Measurements from ENCODE around the gene DUOXA1.
"Not testable (repeated sequence)": the region's sequence is repeated elsewhere in the genome, so short reads cannot be mapped to it uniquely, and the experiment has no call there.

DUOXA1 gene

DNA sequence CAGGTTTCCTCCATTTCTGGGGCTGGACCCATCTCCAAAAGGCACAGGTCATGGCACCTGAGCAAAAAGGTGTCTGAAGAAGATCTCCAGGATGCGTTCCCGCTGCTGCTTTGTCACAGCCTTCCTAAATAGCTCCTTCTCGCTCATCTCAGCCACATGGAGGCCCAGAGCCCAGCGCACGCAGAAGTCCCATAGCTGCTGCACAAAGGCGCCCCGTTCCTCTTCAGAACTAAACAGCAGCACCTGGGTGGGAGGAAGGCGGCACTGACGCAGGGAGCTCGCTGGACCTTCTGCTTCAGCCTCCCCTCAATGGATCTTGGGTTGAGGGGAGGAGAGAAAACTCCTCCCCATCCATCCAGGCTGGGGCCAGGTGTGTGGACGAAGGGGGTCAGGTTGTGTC lies 24.1 kb downstream of the DUOXA1 start:
- no peak overlapping the region for H3K27ac ChIP-seq (ENCODE audit: low read depth, low read length)
- no peaks in the 10 kb centered on the region for H3K36me3 ChIP-seq (ENCODE audit: control insufficient read depth in 1 of 2, insufficient read depth in 2 of 2, low read length in 2 of 2)
- peaks cover 5 to 9% of the 10 kb centered on the region in 2 donors for H3K27me3 ChIP-seq (ENCODE audit: control insufficient read depth in 1 of 2, insufficient read depth in 2 of 2, low read length in 2 of 2)
- H3K4me3 ChIP-seq (ENCODE audit: low read depth in 1 of 2, low read length in 2 of 2): no peak overlapping the region
- no peaks in the 10 kb centered on the region for H3K4me1 ChIP-seq (ENCODE audit: control insufficient read depth in 1 of 2, insufficient read depth in 2 of 2, low read length in 2 of 2)
- H3K9me3 ChIP-seq (ENCODE audit: control insufficient read depth in 1 of 2, low read length in 2 of 2): no peaks in the 10 kb centered on the region
- H3K9ac ChIP-seq (ENCODE audit: low read depth in 1 of 2, low read length in 2 of 2): no peak overlapping the region

GRCh38 chr15:45104170-45104569 lies 25.5 kb downstream of the DUOXA1 start:
- not testable (repeated sequence) for H3K4me3 ChIP-seq (ENCODE audit: low read depth in 1 of 2, low read length in 2 of 2); H3K9ac ChIP-seq (ENCODE audit: low read depth in 1 of 2, low read length in 2 of 2); H3K36me3 ChIP-seq (ENCODE audit: control insufficient read depth in 1 of 2, insufficient read depth in 2 of 2, low read length in 2 of 2); H3K27me3 ChIP-seq (ENCODE audit: control insufficient read depth in 1 of 2, insufficient read depth in 2 of 2, low read length in 2 of 2); H3K27ac ChIP-seq (ENCODE audit: low read depth, low read length); H3K9me3 ChIP-seq (ENCODE audit: control insufficient read depth in 1 of 2, low read length in 2 of 2); H3K4me1 ChIP-seq (ENCODE audit: control insufficient read depth in 1 of 2, insufficient read depth in 2 of 2, low read length in 2 of 2)

DNA sequence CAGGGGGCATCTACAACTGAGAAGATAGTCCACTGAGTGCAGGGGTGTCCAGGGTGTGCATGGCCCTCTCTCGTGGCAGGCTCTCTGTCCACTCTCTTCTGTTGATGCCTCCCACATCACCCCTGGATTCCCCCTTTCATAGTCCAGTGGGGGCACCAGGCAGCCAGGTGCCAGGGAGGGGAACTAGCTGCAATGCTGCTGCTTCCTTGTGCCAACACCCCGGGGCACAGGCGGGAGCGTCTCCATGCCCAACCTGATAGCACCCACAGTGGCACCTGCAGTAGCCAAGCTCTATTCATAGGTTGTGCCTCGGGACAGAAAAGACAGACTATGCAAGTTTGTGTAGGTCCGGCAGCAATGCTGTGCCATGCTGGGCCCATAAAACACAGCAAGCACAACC lies 27.5 kb downstream of the DUOXA1 start:
- Histone ChIP-seq H3K36me3 (ENCODE audit: control insufficient read depth in 1 of 2, insufficient read depth in 2 of 2, low read length in 2 of 2) (no peaks in the 10 kb centered on the region), H3K4me3 (ENCODE audit: low read depth in 1 of 2, low read length in 2 of 2) (no peak overlapping the region), H3K27ac (ENCODE audit: low read depth, low read length) (no peak overlapping the region), H3K27me3 (ENCODE audit: control insufficient read depth in 1 of 2, insufficient read depth in 2 of 2, low read length in 2 of 2) (peaks cover 0 to 3% of the 10 kb centered on the region in 2 donors), H3K9me3 (ENCODE audit: control insufficient read depth in 1 of 2, low read length in 2 of 2) (no peaks in the 10 kb centered on the region), H3K4me1 (ENCODE audit: control insufficient read depth in 1 of 2, insufficient read depth in 2 of 2, low read length in 2 of 2) (no peaks in the 10 kb centered on the region), H3K9ac (ENCODE audit: low read depth in 1 of 2, low read length in 2 of 2) (no peak overlapping the region)

- no peaks in the 10 kb centered on the region for H3K9me3 ChIP-seq (ENCODE audit: control insufficient read depth in 1 of 2, low read length in 2 of 2)
- no peaks in the 10 kb centered on the region for H3K36me3 ChIP-seq (ENCODE audit: control insufficient read depth in 1 of 2, insufficient read depth in 2 of 2, low read length in 2 of 2)
- H3K27me3 ChIP-seq (ENCODE audit: control insufficient read depth in 1 of 2, insufficient read depth in 2 of 2, low read length in 2 of 2): peaks cover 0 to 3% of the 10 kb centered on the region in 2 donors
- H3K4me3 ChIP-seq (ENCODE audit: low read depth in 1 of 2, low read length in 2 of 2): no peak overlapping the region
- no peaks in the 10 kb centered on the region for H3K4me1 ChIP-seq (ENCODE audit: control insufficient read depth in 1 of 2, insufficient read depth in 2 of 2, low read length in 2 of 2)
- H3K9ac ChIP-seq (ENCODE audit: low read depth in 1 of 2, low read length in 2 of 2): no peak overlapping the region
- H3K27ac ChIP-seq (ENCODE audit: low read depth, low read length): no peak overlapping the region
Measured at GRCh38 chr15:45101749-45102148, 27.9 kb downstream of the DUOXA1 start.

DNA sequence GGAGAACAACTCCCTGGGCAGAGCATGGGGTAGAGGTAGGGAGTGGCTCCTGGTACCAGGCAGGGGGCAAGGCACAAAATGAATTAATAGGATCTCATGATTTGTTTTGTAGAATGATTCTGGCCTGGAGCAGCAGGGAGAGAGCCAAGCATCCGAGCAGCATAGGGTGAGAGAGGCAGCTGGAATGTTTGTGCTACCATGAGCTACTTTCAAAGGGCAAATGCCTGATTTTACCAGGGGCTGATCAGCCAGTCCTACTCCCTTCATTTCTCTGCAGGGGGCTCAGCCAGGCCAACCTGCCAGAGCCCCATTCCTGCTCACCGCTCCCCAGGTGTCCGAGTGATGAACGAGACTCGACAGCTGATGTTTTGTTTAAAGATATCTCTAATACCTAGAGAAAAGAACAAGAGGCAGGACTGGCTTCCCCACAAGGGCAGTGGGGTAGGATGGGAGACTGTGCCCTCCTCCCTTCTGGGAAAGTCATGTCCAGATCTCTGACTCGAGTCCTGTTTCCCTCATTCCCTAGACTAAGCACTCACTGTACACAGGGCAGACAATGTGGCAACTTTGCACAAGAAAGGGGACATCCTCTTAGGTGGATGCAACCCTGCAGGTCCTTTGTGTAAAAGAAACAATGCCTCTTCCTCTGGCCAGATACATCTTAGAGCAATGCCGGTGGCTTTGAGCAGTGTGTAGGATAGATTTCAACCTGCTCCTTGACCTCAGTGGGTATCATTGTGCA lies 28.6 kb downstream of the DUOXA1 start:
- Histone ChIP-seq H3K36me3 (ENCODE audit: control insufficient read depth in 1 of 2, insufficient read depth in 2 of 2, low read length in 2 of 2) (no peaks in the 10 kb centered on the region), H3K4me1 (ENCODE audit: control insufficient read depth in 1 of 2, insufficient read depth in 2 of 2, low read length in 2 of 2) (no peaks in the 10 kb centered on the region), H3K9me3 (ENCODE audit: control insufficient read depth in 1 of 2, low read length in 2 of 2) (no peaks in the 10 kb centered on the region), H3K27ac (ENCODE audit: low read depth, low read length) (no peak overlapping the region), H3K9ac (ENCODE audit: low read depth in 1 of 2, low read length in 2 of 2) (no peak overlapping the region), H3K27me3 (ENCODE audit: control insufficient read depth in 1 of 2, insufficient read depth in 2 of 2, low read length in 2 of 2) (peaks cover 0 to 3% of the 10 kb centered on the region in 2 donors), H3K4me3 (ENCODE audit: low read depth in 1 of 2, low read length in 2 of 2) (no peak overlapping the region)

DNA sequence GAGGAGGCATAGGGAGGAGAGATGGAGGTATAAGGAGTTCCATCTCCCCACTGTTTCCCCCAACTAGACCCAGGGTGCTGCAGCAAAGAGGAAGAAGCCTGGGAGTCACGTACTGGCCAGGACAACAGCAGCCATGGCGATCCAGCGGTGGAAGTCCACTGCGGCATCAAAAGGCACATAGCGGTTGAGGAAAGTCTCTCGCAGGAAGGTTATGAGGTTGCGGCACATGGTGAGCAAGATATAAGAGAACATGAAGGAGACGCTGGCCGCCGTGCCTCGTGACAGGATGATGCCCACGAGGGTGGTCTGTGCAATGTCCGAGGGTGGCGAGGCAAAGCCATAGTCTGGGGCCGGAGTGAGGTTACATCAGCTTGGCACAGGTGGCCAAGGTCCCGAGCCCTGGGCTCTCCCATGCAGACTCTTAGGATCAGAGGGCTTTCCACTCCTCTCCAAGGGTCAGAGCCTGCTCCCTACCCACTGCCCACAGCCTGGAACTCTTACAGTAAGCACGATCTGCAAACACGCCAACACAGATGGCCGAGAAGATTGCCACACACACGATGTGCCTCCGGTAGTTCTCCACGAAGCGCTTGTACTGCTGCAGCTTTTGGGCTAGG lies 30.0 kb downstream of the DUOXA1 start:
- Histone ChIP-seq H3K9ac (ENCODE audit: low read depth in 1 of 2, low read length in 2 of 2) (no peak overlapping the region), H3K4me3 (ENCODE audit: low read depth in 1 of 2, low read length in 2 of 2) (no peak overlapping the region), H3K36me3 (ENCODE audit: control insufficient read depth in 1 of 2, insufficient read depth in 2 of 2, low read length in 2 of 2) (no peaks in the 10 kb centered on the region), H3K27me3 (ENCODE audit: control insufficient read depth in 1 of 2, insufficient read depth in 2 of 2, low read length in 2 of 2) (peaks cover 0 to 3% of the 10 kb centered on the region in 2 donors), H3K4me1 (ENCODE audit: control insufficient read depth in 1 of 2, insufficient read depth in 2 of 2, low read length in 2 of 2) (no peaks in the 10 kb centered on the region), H3K9me3 (ENCODE audit: control insufficient read depth in 1 of 2, low read length in 2 of 2) (no peaks in the 10 kb centered on the region), H3K27ac (ENCODE audit: low read depth, low read length) (no peak overlapping the region)

GRCh38 chr15:45097466-45097865 lies 32.2 kb downstream of the DUOXA1 start:
- H3K9ac ChIP-seq (ENCODE audit: low read depth in 1 of 2, low read length in 2 of 2): no peak overlapping the region
- H3K27ac ChIP-seq (ENCODE audit: low read depth, low read length): no peak overlapping the region

DNA sequence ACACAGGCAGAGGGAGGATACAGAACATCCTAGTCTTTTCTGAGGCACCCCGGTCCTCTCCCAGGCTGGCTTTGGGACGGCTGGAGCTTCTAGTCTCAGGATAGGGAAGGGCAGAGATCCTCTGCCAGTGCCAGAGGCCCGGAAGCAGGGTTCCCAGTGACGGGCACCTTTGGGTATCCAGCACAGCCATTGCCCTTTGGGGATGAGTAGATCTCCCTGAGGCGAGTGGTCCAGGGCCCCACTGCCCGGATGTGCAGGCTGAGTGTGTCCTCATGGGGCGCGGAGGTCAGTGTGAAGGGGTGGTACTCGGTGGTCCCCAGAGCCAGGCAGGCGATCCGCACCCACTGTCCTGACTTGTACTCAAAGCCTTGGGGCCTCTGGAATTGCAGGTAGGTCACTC lies 34.0 kb downstream of the DUOXA1 start:
- Histone ChIP-seq H3K4me1 (ENCODE audit: control insufficient read depth in 1 of 2, insufficient read depth in 2 of 2, low read length in 2 of 2) (no peaks in the 10 kb centered on the region), H3K4me3 (ENCODE audit: low read depth in 1 of 2, low read length in 2 of 2) (no peak overlapping the region), H3K27ac (ENCODE audit: low read depth, low read length) (no peak overlapping the region), H3K9ac (ENCODE audit: low read depth in 1 of 2, low read length in 2 of 2) (no peak overlapping the region), H3K36me3 (ENCODE audit: control insufficient read depth in 1 of 2, insufficient read depth in 2 of 2, low read length in 2 of 2) (no peaks in the 10 kb centered on the region), H3K9me3 (ENCODE audit: control insufficient read depth in 1 of 2, low read length in 2 of 2) (no peaks in the 10 kb centered on the region), H3K27me3 (ENCODE audit: control insufficient read depth in 1 of 2, insufficient read depth in 2 of 2, low read length in 2 of 2) (no peaks in the 10 kb centered on the region)

More at GRCh38 chr15:45097466-45097865, 32.2 kb downstream of the DUOXA1 start:
- H3K36me3 ChIP-seq (ENCODE audit: control insufficient read depth in 1 of 2, insufficient read depth in 2 of 2, low read length in 2 of 2): no peaks in the 10 kb centered on the region
- H3K4me3 ChIP-seq (ENCODE audit: low read depth in 1 of 2, low read length in 2 of 2): no peak overlapping the region
- H3K27me3 ChIP-seq (ENCODE audit: control insufficient read depth in 1 of 2, insufficient read depth in 2 of 2, low read length in 2 of 2): no peaks in the 10 kb centered on the region
- no peaks in the 10 kb centered on the region for H3K9me3 ChIP-seq (ENCODE audit: control insufficient read depth in 1 of 2, low read length in 2 of 2)
- no peaks in the 10 kb centered on the region for H3K4me1 ChIP-seq (ENCODE audit: control insufficient read depth in 1 of 2, insufficient read depth in 2 of 2, low read length in 2 of 2)

DNA sequence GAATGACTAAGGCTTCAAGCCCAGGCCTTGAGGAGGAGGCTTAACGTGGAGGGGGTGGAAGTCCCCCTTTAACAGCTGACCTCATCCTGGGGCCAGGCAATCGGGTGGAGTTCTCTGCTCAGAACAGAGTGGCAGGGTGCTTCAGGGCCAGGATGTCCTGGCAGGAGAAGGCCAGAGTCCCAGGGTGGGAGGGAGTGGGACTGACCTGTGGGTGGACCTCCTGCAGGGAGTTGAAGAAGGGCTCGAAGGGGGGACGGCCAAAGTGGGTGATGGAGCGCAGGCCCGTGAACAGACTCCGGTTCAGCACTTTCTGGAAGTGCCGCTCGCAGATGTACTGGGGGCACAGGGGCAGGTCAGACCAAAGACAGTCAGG lies 35.3 kb downstream of the DUOXA1 start:
- H3K27me3 ChIP-seq (ENCODE audit: control insufficient read depth in 1 of 2, insufficient read depth in 2 of 2, low read length in 2 of 2): no peaks in the 10 kb centered on the region
- no peak overlapping the region for H3K4me3 ChIP-seq (ENCODE audit: low read depth in 1 of 2, low read length in 2 of 2)
- H3K9ac ChIP-seq (ENCODE audit: low read depth in 1 of 2, low read length in 2 of 2): no peak overlapping the region
- no peaks in the 10 kb centered on the region for H3K4me1 ChIP-seq (ENCODE audit: control insufficient read depth in 1 of 2, insufficient read depth in 2 of 2, low read length in 2 of 2)
- no peaks in the 10 kb centered on the region for H3K36me3 ChIP-seq (ENCODE audit: control insufficient read depth in 1 of 2, insufficient read depth in 2 of 2, low read length in 2 of 2)
- H3K9me3 ChIP-seq (ENCODE audit: control insufficient read depth in 1 of 2, low read length in 2 of 2): no peaks in the 10 kb centered on the region
- H3K27ac ChIP-seq (ENCODE audit: low read depth, low read length): no peak overlapping the region

- H3K4me3 ChIP-seq (ENCODE audit: low read depth in 1 of 2, low read length in 2 of 2): no peak overlapping the region
- no peak overlapping the region for H3K9ac ChIP-seq (ENCODE audit: low read depth in 1 of 2, low read length in 2 of 2)
- no peaks in the 10 kb centered on the region for H3K4me1 ChIP-seq (ENCODE audit: control insufficient read depth in 1 of 2, insufficient read depth in 2 of 2, low read length in 2 of 2)
- no peaks in the 10 kb centered on the region for H3K9me3 ChIP-seq (ENCODE audit: control insufficient read depth in 1 of 2, low read length in 2 of 2)
- no peaks in the 10 kb centered on the region for H3K36me3 ChIP-seq (ENCODE audit: control insufficient read depth in 1 of 2, insufficient read depth in 2 of 2, low read length in 2 of 2)
- no peaks in the 10 kb centered on the region for H3K27me3 ChIP-seq (ENCODE audit: control insufficient read depth in 1 of 2, insufficient read depth in 2 of 2, low read length in 2 of 2)
- H3K27ac ChIP-seq (ENCODE audit: low read depth, low read length): no peak overlapping the region
Measured at GRCh38 chr15:45093622-45094357, 35.9 kb downstream of the DUOXA1 start.
